Measurements from ENCODE around the gene RAB1B. TPM values are rescaled to one million over a fixed set of nuclear protein-coding genes. Genes with fewer than 3 reads are reported as not detected.
"Not testable (repeated sequence)": the region's sequence is repeated elsewhere in the genome, so short reads cannot be mapped to it uniquely, and the experiment has no call there.

The RAB1B gene
- polyA plus RNA-seq, 1 donor = 122 TPM

- Histone ChIP-seq H3K4me3 (ENCODE audit: low read length) (no peak overlapping the region), H3K4me1 (ENCODE audit: control insufficient read depth, insufficient read depth, low read length) (no peaks in the 10 kb centered on the region), H3K9me3 (ENCODE audit: control insufficient read depth, low read depth, low read length) (peaks cover 4% of the 10 kb centered on the region), H3K27me3 (ENCODE audit: control insufficient read depth, insufficient read depth, low read length) (peaks cover 23% of the 10 kb centered on the region), H3K36me3 (ENCODE audit: control insufficient read depth, insufficient read depth, low read length) (no peaks in the 10 kb centered on the region), H3K27ac (ENCODE audit: low read length) (no peak overlapping the region)
- no CpG with 5 or more reads among the region's 3 CpGs for whole genome bisulfite sequencing (ENCODE audit: insufficient coverage, low lambda C conversion rate)
- no peak for DNase-seq
Measured at GRCh38 chr11:66299186-66299585, 30.7 kb downstream of the RAB1B start.

GRCh38 chr11:66302656-66303055 lies 34.2 kb downstream of the RAB1B start:
- WGBS (ENCODE audit: insufficient coverage, low lambda C conversion rate) = 100% methylated on average over 3 of the region's 12 CpGs

GRCh38 chr11:66309475-66309874 lies 41.0 kb downstream of the RAB1B start:
- no CpG with 5 or more reads among the region's 3 CpGs for WGBS (ENCODE audit: insufficient coverage, low lambda C conversion rate)
- H3K27me3 ChIP-seq (ENCODE audit: control insufficient read depth, insufficient read depth, low read length) = no peaks in the 10 kb centered on the region
- no peaks in the 10 kb centered on the region for H3K9me3 ChIP-seq (ENCODE audit: control insufficient read depth, low read depth, low read length)
- no peak overlapping the region for H3K27ac ChIP-seq (ENCODE audit: low read length)
- no peak overlapping the region for H3K4me3 ChIP-seq (ENCODE audit: low read length)
- H3K36me3 ChIP-seq (ENCODE audit: control insufficient read depth, insufficient read depth, low read length) = no peaks in the 10 kb centered on the region
- H3K4me1 ChIP-seq (ENCODE audit: control insufficient read depth, insufficient read depth, low read length) = peaks cover 13% of the 10 kb centered on the region
- no peak for DNase-seq

More at GRCh38 chr11:66302656-66303055, 34.2 kb downstream of the RAB1B start:
- H3K9me3 ChIP-seq (ENCODE audit: control insufficient read depth, low read depth, low read length) = no peaks in the 10 kb centered on the region
- H3K36me3 ChIP-seq (ENCODE audit: control insufficient read depth, insufficient read depth, low read length) = no peaks in the 10 kb centered on the region
- H3K27ac ChIP-seq (ENCODE audit: low read length) = no peak overlapping the region
- no peaks in the 10 kb centered on the region for H3K4me1 ChIP-seq (ENCODE audit: control insufficient read depth, insufficient read depth, low read length)
- DNase-seq = no peak
- H3K27me3 ChIP-seq (ENCODE audit: control insufficient read depth, insufficient read depth, low read length) = peaks cover 7% of the 10 kb centered on the region
- H3K4me3 ChIP-seq (ENCODE audit: low read length) = no peak overlapping the region

GRCh38 chr11:66310324-66310723 lies 41.9 kb downstream of the RAB1B start:
- no peaks in the 10 kb centered on the region for H3K27me3 ChIP-seq (ENCODE audit: control insufficient read depth, insufficient read depth, low read length)
- no CpG with 5 or more reads among the region's 8 CpGs for WGBS (ENCODE audit: insufficient coverage, low lambda C conversion rate)
- H3K4me3 ChIP-seq (ENCODE audit: low read length) = no peak overlapping the region
- H3K27ac ChIP-seq (ENCODE audit: low read length) = no peak overlapping the region
- H3K4me1 ChIP-seq (ENCODE audit: control insufficient read depth, insufficient read depth, low read length) = peaks cover 13% of the 10 kb centered on the region
- H3K9me3 ChIP-seq (ENCODE audit: control insufficient read depth, low read depth, low read length) = no peaks in the 10 kb centered on the region
- H3K36me3 ChIP-seq (ENCODE audit: control insufficient read depth, insufficient read depth, low read length) = no peaks in the 10 kb centered on the region
- no peak for DNase-seq

- peaks cover 13% of the 10 kb centered on the region for H3K4me1 ChIP-seq (ENCODE audit: control insufficient read depth, insufficient read depth, low read length)
- H3K27me3 ChIP-seq (ENCODE audit: control insufficient read depth, insufficient read depth, low read length); H3K36me3 ChIP-seq (ENCODE audit: control insufficient read depth, insufficient read depth, low read length); H3K9me3 ChIP-seq (ENCODE audit: control insufficient read depth, low read depth, low read length); H3K4me3 ChIP-seq (ENCODE audit: low read length); H3K27ac ChIP-seq (ENCODE audit: low read length); DNase-seq: not testable (repeated sequence)
- WGBS (ENCODE audit: insufficient coverage, low lambda C conversion rate) = 90% methylated on average over 2 of the region's 18 CpGs
Measured at GRCh38 chr11:66310803-66311440, 42.5 kb downstream of the RAB1B start.

- Histone ChIP-seq H3K27ac (ENCODE audit: low read length) (peak overlapping the region; percentile 98), H3K36me3 (ENCODE audit: control insufficient read depth, insufficient read depth, low read length) (no peaks in the 10 kb centered on the region), H3K27me3 (ENCODE audit: control insufficient read depth, insufficient read depth, low read length) (no peaks in the 10 kb centered on the region), H3K9me3 (ENCODE audit: control insufficient read depth, low read depth, low read length) (no peaks in the 10 kb centered on the region), H3K4me1 (ENCODE audit: control insufficient read depth, insufficient read depth, low read length) (peaks cover 13% of the 10 kb centered on the region), H3K4me3 (ENCODE audit: low read length) (peak overlapping the region; percentile 58)
- whole genome bisulfite sequencing (ENCODE audit: insufficient coverage, low lambda C conversion rate) = no CpG with 5 or more reads among the region's 26 CpGs
- DNase-seq = no peak
Measured at GRCh38 chr11:66311470-66311964, 43.1 kb downstream of the RAB1B start.

GRCh38 chr11:66311965-66312548 lies 43.6 kb downstream of the RAB1B start:
- no peaks in the 10 kb centered on the region for H3K36me3 ChIP-seq (ENCODE audit: control insufficient read depth, insufficient read depth, low read length)
- peak; percentile 93 to 97 for DNase-seq
- peaks cover 13% of the 10 kb centered on the region for H3K4me1 ChIP-seq (ENCODE audit: control insufficient read depth, insufficient read depth, low read length)
- peak overlapping the region; percentile 58 for H3K4me3 ChIP-seq (ENCODE audit: low read length)
- H3K9me3 ChIP-seq (ENCODE audit: control insufficient read depth, low read depth, low read length) = no peaks in the 10 kb centered on the region
- no CpG with 5 or more reads among the region's 44 CpGs for WGBS (ENCODE audit: insufficient coverage, low lambda C conversion rate)
- H3K27ac ChIP-seq (ENCODE audit: low read length) = peak overlapping the region; percentile 98
- H3K27me3 ChIP-seq (ENCODE audit: control insufficient read depth, insufficient read depth, low read length) = no peaks in the 10 kb centered on the region

- peak overlapping the region; percentile 59 for H3K4me3 ChIP-seq (ENCODE audit: low read length)
- no peaks in the 10 kb centered on the region for H3K27me3 ChIP-seq (ENCODE audit: control insufficient read depth, insufficient read depth, low read length)
- peak overlapping the region; percentile 99 for H3K27ac ChIP-seq (ENCODE audit: low read length)
- no CpG with 5 or more reads among the region's 52 CpGs for WGBS (ENCODE audit: insufficient coverage, low lambda C conversion rate)
- H3K36me3 ChIP-seq (ENCODE audit: control insufficient read depth, insufficient read depth, low read length) = no peaks in the 10 kb centered on the region
- DNase-seq = peak; percentile 99
- peaks cover 20% of the 10 kb centered on the region for H3K4me1 ChIP-seq (ENCODE audit: control insufficient read depth, insufficient read depth, low read length)
- no peaks in the 10 kb centered on the region for H3K9me3 ChIP-seq (ENCODE audit: control insufficient read depth, low read depth, low read length)
Measured at GRCh38 chr11:66312549-66313320, 44.3 kb downstream of the RAB1B start.

GRCh38 chr11:66313321-66314185 lies 45.1 kb downstream of the RAB1B start:
- Histone ChIP-seq H3K9me3 (ENCODE audit: control insufficient read depth, low read depth, low read length) (no peaks in the 10 kb centered on the region), H3K27me3 (ENCODE audit: control insufficient read depth, insufficient read depth, low read length) (no peaks in the 10 kb centered on the region), H3K36me3 (ENCODE audit: control insufficient read depth, insufficient read depth, low read length) (no peaks in the 10 kb centered on the region), H3K4me3 (ENCODE audit: low read length) (peak overlapping the region; percentile 59), H3K27ac (ENCODE audit: low read length) (peak overlapping the region; percentile 99), H3K4me1 (ENCODE audit: control insufficient read depth, insufficient read depth, low read length) (peaks cover 28% of the 10 kb centered on the region)
- no CpG with 5 or more reads among the region's 38 CpGs for WGBS (ENCODE audit: insufficient coverage, low lambda C conversion rate)
- DNase-seq = peak in 1 of 2 donors; percentile 60

GRCh38 chr11:66314186-66314501 lies 45.7 kb downstream of the RAB1B start:
- no peak for DNase-seq
- Histone ChIP-seq H3K4me3 (ENCODE audit: low read length) (peak overlapping the region; percentile 59), H3K4me1 (ENCODE audit: control insufficient read depth, insufficient read depth, low read length) (peaks cover 34% of the 10 kb centered on the region), H3K27me3 (ENCODE audit: control insufficient read depth, insufficient read depth, low read length) (no peaks in the 10 kb centered on the region), H3K9me3 (ENCODE audit: control insufficient read depth, low read depth, low read length) (no peaks in the 10 kb centered on the region), H3K27ac (ENCODE audit: low read length) (peak overlapping the region; percentile 99), H3K36me3 (ENCODE audit: control insufficient read depth, insufficient read depth, low read length) (no peaks in the 10 kb centered on the region)
- WGBS (ENCODE audit: insufficient coverage, low lambda C conversion rate) = no CpG with 5 or more reads among the region's 1 CpG

Measured in large intestine (tissue), 3 donors.